Muscle layer of colon (tissue), 2 donors: ENCODE data around the gene MAP7D2.
"Not testable (repeated sequence)": the region's sequence is repeated elsewhere in the genome, so short reads cannot be mapped to it uniquely, and the experiment has no call there.

ENCODE experiments used
- H3K27ac ChIP-seq: one replicate; pipeline ENCODE4 v1.7.0; 2013; ENCODE audit warnings: low read depth, mild to moderate bottlenecking, low read length, moderate library complexity
- H3K27me3 ChIP-seq, 2 donors: one replicate each; pipeline ENCODE4 v1.7.0; 2013; ENCODE audit warnings: low read length in 2 of 2, mild to moderate bottlenecking in 2 of 2; ENCODE audit not compliant: insufficient read depth in 2 of 2, control insufficient read depth in 1 of 2
- H3K36me3 ChIP-seq: one replicate; pipeline ENCODE4 v1.7.0; 2013; ENCODE audit warnings: mild to moderate bottlenecking, low read length; ENCODE audit not compliant: insufficient read depth
- H3K4me1 ChIP-seq: one replicate; pipeline ENCODE4 v1.7.0; 2013; ENCODE audit warnings: mild to moderate bottlenecking, low read length; ENCODE audit not compliant: insufficient read depth
- H3K4me3 ChIP-seq, 2 donors: one replicate each; pipeline ENCODE4 v1.7.0; 2013; ENCODE audit warnings: low read length in 2 of 2, low read depth in 1 of 2, mild to moderate bottlenecking in 1 of 2, moderate library complexity in 1 of 2
- H3K9ac ChIP-seq: one replicate; pipeline ENCODE4 v1.7.0; 2013; ENCODE audit warnings: low read length
- H3K9me3 ChIP-seq: one replicate; pipeline ENCODE4 v1.7.0; 2013; ENCODE audit warnings: mild to moderate bottlenecking, low read length
- donor health status: abdominal sarcoma.
- donor health status: Adenocarcinoma of cecum.

Gene MAP7D2

DNA sequence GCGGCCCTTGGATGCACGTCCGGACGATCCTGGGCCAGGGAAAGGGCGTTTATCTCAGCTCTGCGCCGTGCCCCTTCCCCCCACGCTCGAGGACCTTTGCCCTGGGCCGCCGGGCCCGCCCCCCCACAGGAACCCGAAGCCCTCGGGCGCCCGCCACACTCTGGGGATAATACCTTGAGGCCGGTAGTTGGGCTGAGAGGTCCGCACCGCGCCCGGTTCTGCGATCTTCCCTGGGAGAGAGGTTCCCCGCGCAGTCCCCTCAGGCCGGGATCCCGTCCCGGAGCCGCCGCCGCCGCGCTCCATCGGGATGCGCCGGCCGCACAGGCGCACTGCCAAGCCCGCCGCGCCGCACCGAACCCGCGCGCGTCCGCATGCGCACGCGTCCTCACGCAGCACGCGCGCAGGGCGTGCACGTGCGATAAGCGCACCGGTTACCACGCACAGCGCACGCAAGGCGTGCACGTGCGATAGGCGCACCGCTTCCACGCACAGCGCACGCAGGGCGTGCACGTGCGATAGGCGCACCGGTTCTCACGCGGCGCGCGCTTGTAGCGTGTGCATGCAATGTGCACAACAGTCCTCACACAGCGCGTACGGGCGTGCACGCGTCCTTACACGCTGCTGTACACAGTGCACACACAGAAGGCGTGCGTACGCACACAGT, at the start of gene MAP7D2:
TSS of gene MAP7D2 (minus strand) at position 331 of the 664 bp plus-strand sequence. CDS start at position 303, 28 bp downstream.
- H3K4me1 ChIP-seq = peaks cover 4% of the 10 kb centered on the region
- no peaks in the 10 kb centered on the region for H3K36me3 ChIP-seq
- H3K9ac ChIP-seq = no peak within 1 kb of the TSS
- H3K4me3 ChIP-seq = no peak within 1 kb of the TSS
- H3K9me3 ChIP-seq = peaks cover 3% of the 10 kb centered on the region
- H3K27ac ChIP-seq = no peak within 1 kb of the TSS
- H3K27me3 ChIP-seq = peaks cover 16 to 29% of the 10 kb centered on the region in 2 donors

DNA sequence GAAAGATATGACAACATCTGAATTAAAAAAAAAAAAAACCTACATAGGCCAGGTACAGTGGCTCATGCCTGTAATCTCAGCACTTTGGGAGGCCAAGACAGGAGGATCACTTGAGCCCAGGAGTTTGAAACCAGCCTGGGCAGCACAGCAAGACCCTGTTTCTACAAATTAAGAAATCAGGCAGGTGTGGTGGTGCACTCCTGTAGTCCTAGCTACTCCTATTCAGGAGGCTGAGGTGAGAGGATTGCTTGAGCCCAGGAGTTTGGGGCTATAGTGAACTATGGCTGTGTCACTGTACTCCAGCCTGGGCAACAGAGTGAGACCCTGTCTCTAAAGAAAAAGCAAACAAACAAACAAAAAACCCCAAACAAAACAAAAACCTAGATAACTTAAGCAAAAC, 45.8 kb upstream of the MAP7D2 start:
- H3K27ac ChIP-seq, H3K27me3 ChIP-seq, H3K4me1 ChIP-seq, H3K9ac ChIP-seq, H3K9me3 ChIP-seq, H3K4me3 ChIP-seq, H3K36me3 ChIP-seq: not testable (repeated sequence)

DNA sequence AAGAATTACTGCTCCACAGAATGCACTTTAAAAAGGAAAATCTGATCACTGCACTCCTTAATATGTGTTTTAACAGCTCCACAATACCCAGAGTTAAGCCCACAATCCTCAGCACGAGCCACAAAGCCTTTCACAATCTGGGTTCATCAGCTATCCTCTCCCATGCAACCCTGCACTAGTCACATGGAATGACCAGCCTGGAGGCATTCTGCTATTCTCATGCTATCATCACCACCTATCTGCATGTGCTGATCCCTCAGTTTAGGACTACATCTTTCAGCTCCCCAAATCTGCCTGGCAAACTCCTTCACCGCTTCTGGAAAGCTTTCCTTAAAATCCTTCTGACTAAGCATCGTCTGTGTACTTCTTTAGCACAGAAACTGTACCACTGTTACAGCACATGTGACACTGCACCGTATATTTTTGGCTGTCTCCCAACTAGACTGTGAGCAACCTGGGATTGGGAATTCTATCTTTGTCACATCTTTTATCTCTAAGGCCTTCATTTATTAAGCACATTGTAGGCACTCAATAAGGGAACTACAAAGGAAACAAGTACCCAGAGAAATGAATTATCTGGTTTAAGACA, 43.2 kb upstream of the MAP7D2 start:
- H3K36me3 ChIP-seq = peaks cover 10% of the 10 kb centered on the region
- H3K4me3 ChIP-seq = no peak overlapping the region
- H3K4me1 ChIP-seq = no peaks in the 10 kb centered on the region
- H3K27me3 ChIP-seq = no peaks in the 10 kb centered on the region
- H3K9ac ChIP-seq = no peak overlapping the region
- H3K27ac ChIP-seq = no peak overlapping the region
- no peaks in the 10 kb centered on the region for H3K9me3 ChIP-seq

DNA sequence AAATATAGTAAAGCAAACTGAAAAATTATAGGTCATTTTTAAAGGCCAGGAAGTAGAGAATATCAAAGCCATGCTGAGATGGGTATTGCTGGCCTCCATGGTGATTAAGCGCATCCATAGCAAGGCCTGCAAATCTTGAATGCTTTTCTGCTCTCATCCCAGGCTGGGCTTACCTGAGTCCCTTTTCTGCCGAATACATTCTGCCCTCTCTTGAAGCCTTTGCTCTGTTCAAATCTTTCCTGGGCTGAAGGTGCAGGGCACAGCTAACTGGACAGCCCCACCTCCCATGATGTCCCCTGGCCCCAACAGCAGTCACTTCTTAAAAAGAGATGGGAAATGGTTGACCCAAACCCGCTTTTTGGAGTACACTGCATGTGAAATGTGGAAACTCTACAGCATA, 35.0 kb upstream of the MAP7D2 start:
- Histone ChIP-seq H3K9ac (no peak overlapping the region), H3K27me3 (peaks cover 0 to 3% of the 10 kb centered on the region in 2 donors), H3K4me1 (no peaks in the 10 kb centered on the region), H3K27ac (no peak overlapping the region), H3K36me3 (peaks cover 15% of the 10 kb centered on the region), H3K9me3 (no peaks in the 10 kb centered on the region), H3K4me3 (no peak overlapping the region)

DNA sequence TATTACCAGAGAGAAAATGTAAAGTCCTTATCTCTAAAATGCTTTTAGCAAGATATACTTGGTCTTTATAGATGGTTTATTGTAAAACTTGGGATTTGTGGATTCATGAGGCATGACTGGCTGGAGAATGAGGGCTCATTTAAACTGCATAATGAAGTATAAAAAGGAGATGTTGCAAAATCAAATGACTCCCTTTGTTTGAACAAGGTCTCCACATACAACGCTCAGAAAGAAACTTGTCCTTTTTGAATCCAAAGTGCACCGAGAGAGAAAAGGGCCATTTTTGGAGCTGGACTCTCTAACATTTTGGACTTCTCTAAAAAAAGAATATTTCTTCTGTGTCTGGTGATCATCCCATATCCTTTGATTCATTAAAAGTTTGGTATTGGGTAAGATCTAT, 32.6 kb upstream of the MAP7D2 start:
- Histone ChIP-seq H3K4me3 (no peak overlapping the region), H3K27me3 (peaks cover 0 to 3% of the 10 kb centered on the region in 2 donors), H3K27ac (no peak overlapping the region)

DNA sequence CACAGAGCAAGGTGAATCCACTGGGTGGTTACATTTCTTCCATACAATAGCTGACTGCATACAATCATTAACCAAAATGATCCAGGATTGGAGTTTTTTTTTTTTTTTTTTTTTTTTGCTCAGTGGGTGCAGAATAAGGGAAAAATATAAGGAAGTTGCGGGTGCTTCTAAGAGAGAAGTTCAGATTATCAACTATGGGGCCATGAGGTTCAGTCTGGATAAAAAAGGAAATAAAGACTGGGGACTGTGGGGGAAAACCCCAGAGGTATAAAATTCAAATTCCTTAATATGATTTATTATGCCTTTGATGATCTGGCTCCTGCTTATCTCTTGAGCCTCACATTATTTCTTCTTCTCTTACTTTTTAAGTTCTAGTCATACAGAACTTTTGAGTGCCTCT, 30.9 kb upstream of the MAP7D2 start:
- H3K4me3 ChIP-seq = no peak overlapping the region
- no peaks in the 10 kb centered on the region for H3K36me3 ChIP-seq
- H3K9me3 ChIP-seq = no peaks in the 10 kb centered on the region
- no peak overlapping the region for H3K9ac ChIP-seq
- H3K27me3 ChIP-seq = peaks cover 0 to 3% of the 10 kb centered on the region in 2 donors
- no peak overlapping the region for H3K27ac ChIP-seq
- H3K4me1 ChIP-seq = no peaks in the 10 kb centered on the region

More for the DNA sequence above, 32.6 kb upstream of the MAP7D2 start:
- H3K9me3 ChIP-seq = no peaks in the 10 kb centered on the region
- no peaks in the 10 kb centered on the region for H3K36me3 ChIP-seq
- H3K9ac ChIP-seq = no peak overlapping the region
- no peaks in the 10 kb centered on the region for H3K4me1 ChIP-seq

DNA sequence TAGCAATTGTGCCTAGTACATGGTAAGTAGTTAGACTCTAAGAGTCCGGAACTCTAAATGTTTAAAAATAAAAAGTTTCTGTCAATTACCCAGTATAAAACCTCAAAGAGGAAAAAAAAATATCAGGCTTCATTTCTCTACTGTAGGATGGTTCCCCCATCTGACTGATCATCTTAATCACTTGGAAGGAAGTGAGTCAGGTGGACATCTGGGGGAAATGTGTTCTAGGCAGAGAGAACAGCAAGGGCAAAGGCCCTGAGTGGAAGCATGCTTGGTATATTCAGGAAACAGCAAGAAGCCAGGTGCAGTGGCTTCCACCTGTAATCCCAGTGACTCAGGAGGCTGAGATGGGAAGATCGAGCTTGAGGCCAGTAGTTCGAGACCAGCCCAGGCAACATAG, 27.8 kb upstream of the MAP7D2 start:
- no peaks in the 10 kb centered on the region for H3K9me3 ChIP-seq
- peaks cover 0 to 3% of the 10 kb centered on the region in 2 donors for H3K27me3 ChIP-seq
- H3K9ac ChIP-seq = no peak overlapping the region
- no peaks in the 10 kb centered on the region for H3K36me3 ChIP-seq
- H3K4me3 ChIP-seq = no peak overlapping the region
- no peak overlapping the region for H3K27ac ChIP-seq
- H3K4me1 ChIP-seq = peaks cover 12% of the 10 kb centered on the region

DNA sequence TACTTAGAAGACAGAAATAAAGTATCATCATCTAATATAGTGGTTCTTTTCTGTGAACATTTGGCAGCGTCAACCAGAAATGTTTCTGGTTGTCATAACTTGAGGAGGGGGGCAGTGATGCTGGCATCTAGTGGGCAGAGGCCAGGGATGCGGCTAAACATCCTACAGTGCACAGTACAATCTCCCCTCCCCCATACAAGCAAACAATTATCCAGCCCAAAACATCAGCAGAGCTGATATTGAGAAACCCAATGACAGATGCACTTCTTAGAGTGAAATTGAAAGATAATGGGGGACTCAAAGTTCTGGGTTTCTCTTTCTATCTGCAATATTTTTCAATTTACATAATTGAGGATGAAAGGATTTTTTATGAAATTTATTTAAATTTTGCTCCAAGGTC, 26.9 kb upstream of the MAP7D2 start:
- Histone ChIP-seq H3K27me3 (peaks cover 0 to under 1% of the 10 kb centered on the region in 2 donors), H3K4me3 (no peak overlapping the region), H3K36me3 (no peaks in the 10 kb centered on the region), H3K9me3 (no peaks in the 10 kb centered on the region), H3K4me1 (peaks cover 19% of the 10 kb centered on the region), H3K27ac (no peak overlapping the region), H3K9ac (no peak overlapping the region)

DNA sequence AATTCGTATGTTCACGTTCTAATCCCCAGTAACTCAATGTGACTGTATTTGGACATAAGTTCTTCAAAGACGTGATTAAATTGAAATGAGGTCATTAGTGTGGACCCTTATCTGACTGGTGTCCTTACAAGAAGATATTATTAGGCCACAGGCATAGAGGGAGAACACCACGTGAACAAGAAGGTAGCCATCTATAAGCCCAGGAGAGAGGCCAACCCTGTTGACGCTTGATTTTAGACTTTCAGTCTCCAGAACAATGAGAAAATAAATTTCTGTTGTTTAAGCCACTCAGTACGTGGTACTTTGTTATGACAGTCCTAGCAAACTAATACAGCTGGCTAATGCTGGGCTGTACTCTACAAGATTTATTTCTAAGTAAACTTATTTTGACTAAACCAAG, 26.4 kb upstream of the MAP7D2 start:
- no peak overlapping the region for H3K27ac ChIP-seq
- no peaks in the 10 kb centered on the region for H3K27me3 ChIP-seq
- H3K4me1 ChIP-seq = peaks cover 19% of the 10 kb centered on the region
- no peak overlapping the region for H3K9ac ChIP-seq
- no peaks in the 10 kb centered on the region for H3K9me3 ChIP-seq
- H3K36me3 ChIP-seq = no peaks in the 10 kb centered on the region
- no peak overlapping the region for H3K4me3 ChIP-seq

DNA sequence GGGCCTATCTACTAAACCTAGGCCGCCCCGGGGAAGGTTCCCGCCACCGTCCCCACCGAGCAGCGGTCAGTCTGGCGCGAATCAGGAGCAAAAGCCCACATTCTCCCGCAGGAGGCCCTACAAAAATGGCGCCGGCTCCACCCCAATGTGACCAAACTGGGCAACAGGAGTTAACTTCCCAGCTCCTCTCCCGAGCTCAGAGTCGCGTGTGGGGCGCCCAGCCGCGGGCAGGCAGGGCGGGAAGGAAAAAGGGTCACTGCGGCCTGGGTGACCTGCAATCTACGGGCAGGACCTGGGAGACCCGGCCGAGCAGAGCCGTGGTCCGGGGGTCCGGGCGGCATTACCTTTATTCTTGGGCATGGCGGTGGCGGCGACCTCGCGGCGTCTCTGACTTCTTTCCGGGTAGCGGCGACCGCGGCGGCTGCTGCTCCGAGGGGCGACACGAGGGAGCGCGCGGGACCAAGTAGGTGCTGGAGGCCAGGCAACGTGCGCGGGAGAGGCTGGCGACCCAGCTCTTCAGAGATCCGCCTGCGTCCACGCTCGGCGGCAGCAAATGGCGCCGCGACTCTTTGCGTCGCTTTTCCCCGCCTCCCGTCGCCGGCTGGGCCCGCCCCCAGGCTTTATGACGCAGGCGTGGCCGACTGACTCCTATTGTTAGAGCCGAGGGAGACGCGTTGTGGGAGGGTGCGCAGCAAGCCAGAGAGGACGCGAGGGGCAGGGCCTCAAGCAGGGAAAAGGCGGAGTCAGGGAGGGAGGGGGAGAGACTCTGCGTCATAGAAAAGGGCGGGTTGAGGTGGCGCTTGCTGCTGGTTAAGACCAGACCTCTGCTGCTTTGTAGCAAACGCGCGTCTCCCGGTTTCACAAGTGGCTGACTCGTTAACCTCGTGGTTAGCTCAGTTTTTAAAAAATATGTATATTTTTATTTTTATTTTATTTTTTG, 24.8 kb upstream of the MAP7D2 start, which contains the start of gene EIF1AX:
TSS of gene EIF1AX (minus strand) at position 558 of the 940 bp plus-strand sequence. CDS start at position 360, 198 bp downstream.
- Histone ChIP-seq H3K4me3 (peak within 1 kb of the TSS; percentile 64 to 92), H3K27ac (peak within 1 kb of the TSS; percentile 36), H3K4me1 (peaks cover 19% of the 10 kb centered on the region), H3K27me3 (no peaks in the 10 kb centered on the region), H3K9me3 (no peaks in the 10 kb centered on the region), H3K36me3 (peaks cover 4% of the 10 kb centered on the region), H3K9ac (peak within 1 kb of the TSS; percentile 86)

DNA sequence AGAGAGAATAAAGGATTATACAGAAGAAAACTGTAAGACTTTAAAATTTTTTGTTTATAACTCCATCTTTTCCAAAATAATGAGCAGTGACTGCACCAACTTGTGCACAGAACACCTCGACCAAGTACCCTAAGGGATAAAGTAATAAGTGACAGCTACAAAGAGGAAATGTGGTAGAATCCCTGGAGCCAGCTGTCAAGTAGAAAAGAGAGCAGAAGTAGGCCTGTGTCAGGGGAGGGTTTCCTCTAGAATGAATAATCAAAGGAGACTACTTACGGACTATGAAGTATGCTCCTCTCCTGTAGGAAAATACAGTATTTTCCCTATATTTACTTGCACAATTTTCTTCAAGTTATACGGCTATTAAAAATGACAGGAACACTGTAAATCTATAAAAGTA, 23.7 kb upstream of the MAP7D2 start:
- Histone ChIP-seq H3K9me3 (no peaks in the 10 kb centered on the region), H3K4me3 (peak overlapping the region; percentile 64 to 92), H3K27me3 (no peaks in the 10 kb centered on the region), H3K4me1 (peaks cover 19% of the 10 kb centered on the region), H3K9ac (peak overlapping the region; percentile 86), H3K36me3 (peaks cover 12% of the 10 kb centered on the region), H3K27ac (peak overlapping the region; percentile 36)
